Left lobe of liver (tissue), 2 donors: Measurements from ENCODE around the gene KRTAP3-2. TPM values are rescaled to one million over a fixed set of nuclear protein-coding genes. Genes with fewer than 3 reads are reported as not detected.
"Not testable (repeated sequence)": the region's sequence is repeated elsewhere in the genome, so short reads cannot be mapped to it uniquely, and the experiment has no call there.

Experiments used
- ATAC-seq: fragments of 200-7000 bp; cut with Tn5 transposase; one replicate; pipeline ENCODE4 v1.9.1; 2020; ENCODE audit warnings: mild to moderate bottlenecking, moderate library complexity
- DNase-seq: peaks from one replicate; pipeline ENCODE4 v3.0.0-alpha.2; 2020; ENCODE audit warnings: low spot score
- total RNA-seq: library from RNA; stranded (reverse); gene quantifications from one replicate; pipeline ENCODE4 v1.2.1, GENCODE V29; 2021
- donor health status: DM: no; HTN: no; CAD: no; lungs with moderate emphysema.
- donor health status: DM: no; HTN: yes; CAD: no.

The KRTAP3-2 gene
- not detected for total RNA-seq

DNA sequence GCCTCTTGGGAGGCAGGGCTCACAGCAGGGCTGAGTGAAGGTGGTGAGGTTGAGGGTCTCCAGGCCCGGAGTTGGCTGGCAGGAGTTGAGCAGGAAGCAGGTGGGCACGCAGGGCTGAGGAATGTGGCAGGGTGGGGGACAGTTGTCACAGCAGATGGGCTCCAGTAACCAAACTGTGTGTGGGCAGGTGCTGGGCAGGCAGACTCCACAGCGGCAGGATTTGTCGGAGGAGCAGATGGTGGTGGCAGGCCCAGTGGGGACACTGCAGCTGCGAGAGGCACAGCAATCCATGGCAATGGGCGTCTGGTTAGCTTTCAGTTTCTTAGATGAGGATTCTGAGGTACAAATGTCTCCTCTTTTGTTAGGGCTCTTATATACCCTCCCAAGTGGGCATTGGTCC is at the start of gene KRTAP3-2:
KRTAP3-2 (minus strand) TSS at position 344 of the 400 bp plus-strand sequence; CDS start at position 291, 53 bp downstream.
- not testable (repeated sequence) for ATAC-seq, DNase-seq

DNA sequence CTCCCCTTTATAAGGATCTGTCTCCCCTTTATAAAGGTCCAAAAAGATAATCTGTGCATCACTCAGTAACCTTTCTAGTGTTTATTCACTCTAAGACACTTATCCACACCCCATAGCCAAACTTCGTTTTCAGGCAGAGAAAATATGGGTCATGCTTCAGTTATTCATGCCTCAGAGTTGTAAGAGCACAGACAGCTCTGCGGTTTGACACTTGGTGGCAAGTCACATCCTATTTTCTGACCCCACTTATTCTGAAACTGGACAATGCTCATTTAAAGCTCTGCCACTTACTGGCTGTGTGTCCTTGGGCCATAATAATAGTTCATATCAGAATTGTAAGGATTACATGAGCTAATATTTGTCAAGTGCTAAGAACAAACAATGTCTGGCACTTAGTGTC is 49.4 kb upstream of the KRTAP3-2 start:
- ATAC-seq = no peak

DNA sequence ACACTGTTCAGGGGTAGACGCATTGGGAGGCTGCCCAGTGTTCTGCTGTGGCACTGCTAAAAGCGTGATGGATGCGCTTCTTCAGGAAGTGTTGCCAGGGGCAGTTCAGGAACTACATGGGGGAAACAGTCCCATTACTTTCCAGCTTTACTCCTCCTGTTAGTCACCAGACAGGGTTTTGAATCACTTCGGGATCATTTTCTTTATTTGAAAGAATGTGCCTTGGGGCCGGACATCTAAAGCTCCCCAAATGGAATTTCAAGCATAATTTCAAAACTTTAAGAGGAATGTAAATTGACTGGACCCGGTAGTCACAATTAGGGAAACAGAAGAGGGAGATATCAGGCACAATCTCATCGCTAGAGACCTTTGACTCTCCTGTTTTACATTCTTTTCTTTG is 48.7 kb upstream of the KRTAP3-2 start:
- no peak for ATAC-seq
- DNase-seq = no peak

More for the DNA sequence above, 49.4 kb upstream of the KRTAP3-2 start:
- no peak for DNase-seq

DNA sequence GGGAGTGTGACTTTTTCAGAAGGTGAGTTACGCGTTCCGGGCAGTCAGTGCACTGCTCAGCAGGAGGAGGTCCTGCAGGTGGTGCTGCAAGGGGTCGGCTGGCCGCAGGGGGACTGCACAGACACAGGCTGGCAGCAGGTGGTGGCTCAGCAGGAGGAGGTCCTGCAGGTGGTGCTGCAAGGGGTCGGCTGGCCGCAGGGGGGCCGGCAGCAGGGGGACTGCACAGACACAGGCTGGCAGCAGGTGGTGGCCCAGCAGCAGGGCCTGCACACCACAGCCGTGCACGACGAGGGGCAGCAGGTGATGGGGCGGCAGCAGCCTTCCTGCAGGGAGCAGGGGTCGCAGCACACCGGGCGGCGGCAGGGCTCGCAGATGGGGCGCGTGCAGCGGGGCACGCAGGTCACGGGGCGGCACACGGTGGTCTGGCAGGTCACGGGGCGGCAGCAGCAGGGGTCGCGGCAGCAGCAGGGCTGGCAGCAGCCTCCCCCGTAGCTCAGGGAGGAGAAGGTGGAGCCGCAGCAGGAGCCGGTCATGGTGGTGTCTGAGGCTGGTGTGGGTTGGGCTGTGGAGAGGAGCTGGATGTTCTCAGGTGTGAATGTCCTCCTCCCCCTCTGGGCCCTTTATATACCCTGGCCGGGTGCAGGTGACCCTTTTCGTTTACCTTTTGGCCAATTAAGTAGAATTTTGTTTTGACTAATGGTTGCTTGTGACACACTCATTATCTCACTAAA is 47.2 kb upstream of the KRTAP3-2 start, which contains the start of gene KRTAP2-1:
KRTAP2-1 (minus strand) TSS at position 582 of the 731 bp plus-strand sequence; CDS start at position 533, 49 bp downstream.
- DNase-seq, ATAC-seq: not testable (repeated sequence)

DNA sequence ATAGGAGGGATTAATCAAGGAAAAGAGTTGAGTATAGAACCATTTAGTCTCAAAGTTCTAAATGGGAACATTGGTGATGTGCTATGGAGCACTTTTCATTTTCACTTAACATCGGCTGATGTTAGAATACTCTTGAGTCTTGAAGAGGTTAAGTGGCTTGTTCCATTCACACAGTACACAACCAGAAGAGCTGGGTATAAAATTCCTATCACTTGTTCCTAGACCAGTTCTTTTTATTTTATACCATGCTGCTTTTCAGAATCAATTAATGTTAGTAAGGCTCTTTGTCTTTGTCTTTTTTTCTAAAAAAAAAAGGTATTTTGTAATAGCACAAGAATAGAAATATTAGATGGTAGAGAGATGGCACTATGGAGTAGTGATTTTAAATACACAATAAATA is 43.2 kb upstream of the KRTAP3-2 start:
- ATAC-seq = no peak
- DNase-seq = no peak

DNA sequence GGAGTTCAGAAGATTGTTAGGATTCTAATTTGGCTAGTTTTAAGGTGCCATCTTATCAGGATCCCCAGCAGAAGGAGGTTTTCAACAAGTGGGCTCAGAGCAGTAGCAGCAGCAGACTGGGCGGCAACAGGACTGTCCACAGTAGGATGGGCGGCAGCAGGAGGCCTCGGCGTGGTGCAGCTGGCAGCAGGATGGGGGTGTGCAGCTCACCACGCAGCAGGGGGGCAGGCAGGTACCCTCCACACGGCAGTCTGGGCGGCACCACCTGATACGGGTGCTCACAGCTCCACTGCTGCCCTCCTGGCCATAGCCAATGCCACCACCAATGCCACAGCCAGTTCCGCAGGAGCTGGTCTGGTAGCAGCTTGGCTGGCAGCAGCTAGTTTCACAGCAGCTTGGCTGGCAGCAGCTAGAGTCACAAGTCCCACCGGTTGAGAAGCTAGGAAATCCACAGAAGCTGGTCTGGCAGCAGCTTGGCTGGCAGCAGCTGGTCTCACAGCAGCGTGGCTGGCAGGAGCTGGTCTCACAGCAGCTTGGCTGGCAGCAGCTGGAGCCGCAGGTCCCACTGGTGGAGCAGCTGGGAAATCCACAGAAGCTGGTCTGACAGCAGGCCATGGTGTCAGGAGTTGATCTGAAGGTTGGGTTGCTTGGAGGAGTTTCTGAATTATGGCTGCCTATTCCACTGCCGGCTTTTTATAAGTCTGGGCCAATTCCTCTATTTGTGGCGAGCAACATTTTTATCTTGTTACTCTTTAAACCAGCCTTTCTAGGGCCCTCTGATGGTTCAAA is 41.3 kb upstream of the KRTAP3-2 start, which contains the start of gene KRTAP1-1:
KRTAP1-1 (minus strand) TSS at position 668 of the 789 bp plus-strand sequence; CDS start at position 615, 53 bp downstream.
- not testable (repeated sequence) for ATAC-seq, DNase-seq

DNA sequence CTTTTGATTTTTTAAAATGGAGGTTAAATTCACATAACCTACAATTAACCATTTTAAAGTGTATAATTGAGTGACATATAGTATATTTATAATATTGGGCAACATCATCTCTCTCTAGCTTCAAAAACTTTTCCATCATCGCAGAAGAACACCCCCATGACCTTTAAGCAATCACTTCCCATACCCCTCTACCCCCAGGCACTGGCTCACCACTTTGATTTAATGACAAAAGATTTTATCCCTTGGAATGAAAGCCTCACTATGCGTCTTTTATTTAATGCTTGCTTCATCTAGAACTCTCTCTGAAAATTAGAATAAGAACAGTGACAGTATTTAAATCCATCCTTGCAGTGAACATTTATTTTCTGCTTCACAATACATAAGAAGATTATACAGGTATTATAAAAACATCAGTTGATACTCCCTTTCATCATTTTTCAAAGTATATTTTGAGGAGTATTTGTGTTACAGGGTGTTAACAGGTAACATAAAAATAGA is 38.2 kb upstream of the KRTAP3-2 start:
- DNase-seq (no peak), ATAC-seq (no peak)

DNA sequence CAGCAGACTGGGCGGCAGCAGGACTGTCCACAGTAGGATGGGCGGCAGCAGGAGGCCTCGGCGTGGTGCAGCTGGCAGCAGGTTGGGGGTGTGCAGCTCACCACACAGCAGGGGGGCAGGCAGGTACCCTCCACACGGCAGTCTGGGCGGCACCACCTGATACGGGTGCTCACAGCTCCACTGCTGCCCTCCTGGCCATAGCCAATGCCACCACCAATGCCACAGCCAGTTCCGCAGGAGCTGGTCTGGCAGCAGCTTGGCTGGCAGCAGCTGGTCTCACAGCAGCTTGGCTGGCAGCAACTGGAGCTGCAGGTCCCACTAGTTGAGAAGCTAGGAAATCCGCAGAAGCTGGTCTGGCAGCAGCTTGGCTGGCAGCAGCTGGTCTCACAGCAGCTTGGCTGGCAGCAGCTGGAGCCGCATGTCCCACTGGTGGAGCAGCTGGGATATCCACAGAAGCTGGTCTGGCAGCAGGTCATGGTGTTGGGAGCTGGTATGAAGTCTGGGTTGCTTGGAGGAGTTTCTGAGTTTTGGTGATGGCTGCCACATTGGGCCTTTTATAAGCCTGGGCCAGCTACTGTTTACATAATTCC is 34.7 kb upstream of the KRTAP3-2 start, which contains the start of gene KRTAP1-3:
KRTAP1-3 (minus strand) TSS at position 529 of the 590 bp plus-strand sequence; CDS start at position 476, 53 bp downstream.
- DNase-seq, ATAC-seq: not testable (repeated sequence)

DNA sequence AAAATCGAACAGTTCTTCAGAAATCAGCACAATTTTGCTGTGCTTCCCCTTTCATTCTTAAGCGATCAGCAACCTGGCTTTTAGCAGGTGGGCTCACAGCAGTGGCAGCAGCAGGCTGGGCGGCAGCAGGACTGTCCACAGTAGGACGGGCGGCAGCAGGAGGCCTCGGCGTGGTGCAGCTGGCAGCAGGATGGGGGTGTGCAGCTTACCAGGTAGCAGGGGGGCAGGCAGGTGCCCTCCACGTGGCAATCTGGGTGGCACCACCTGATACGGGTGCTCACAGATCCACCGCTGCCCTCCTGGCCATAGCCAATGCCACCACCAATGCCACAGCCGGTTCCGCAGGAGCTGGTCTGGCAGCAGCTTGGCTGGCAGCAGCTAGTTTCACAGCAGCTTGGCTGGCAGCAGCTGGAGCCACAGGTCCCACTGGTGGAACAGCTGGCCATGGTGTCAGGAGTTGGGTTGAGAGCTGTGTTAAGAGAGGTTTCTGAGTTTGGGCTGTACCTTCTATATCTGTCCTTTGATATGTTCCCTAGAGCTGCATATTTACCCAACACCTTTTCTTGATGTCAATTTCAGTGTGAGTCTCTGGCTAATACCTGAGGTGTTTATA is 30.0 kb upstream of the KRTAP3-2 start, which contains the start of gene KRTAP1-4:
KRTAP1-4 (minus strand) TSS at position 563 of the 613 bp plus-strand sequence; CDS start at position 446, 117 bp downstream.
- ATAC-seq (no peak), DNase-seq (no peak)

DNA sequence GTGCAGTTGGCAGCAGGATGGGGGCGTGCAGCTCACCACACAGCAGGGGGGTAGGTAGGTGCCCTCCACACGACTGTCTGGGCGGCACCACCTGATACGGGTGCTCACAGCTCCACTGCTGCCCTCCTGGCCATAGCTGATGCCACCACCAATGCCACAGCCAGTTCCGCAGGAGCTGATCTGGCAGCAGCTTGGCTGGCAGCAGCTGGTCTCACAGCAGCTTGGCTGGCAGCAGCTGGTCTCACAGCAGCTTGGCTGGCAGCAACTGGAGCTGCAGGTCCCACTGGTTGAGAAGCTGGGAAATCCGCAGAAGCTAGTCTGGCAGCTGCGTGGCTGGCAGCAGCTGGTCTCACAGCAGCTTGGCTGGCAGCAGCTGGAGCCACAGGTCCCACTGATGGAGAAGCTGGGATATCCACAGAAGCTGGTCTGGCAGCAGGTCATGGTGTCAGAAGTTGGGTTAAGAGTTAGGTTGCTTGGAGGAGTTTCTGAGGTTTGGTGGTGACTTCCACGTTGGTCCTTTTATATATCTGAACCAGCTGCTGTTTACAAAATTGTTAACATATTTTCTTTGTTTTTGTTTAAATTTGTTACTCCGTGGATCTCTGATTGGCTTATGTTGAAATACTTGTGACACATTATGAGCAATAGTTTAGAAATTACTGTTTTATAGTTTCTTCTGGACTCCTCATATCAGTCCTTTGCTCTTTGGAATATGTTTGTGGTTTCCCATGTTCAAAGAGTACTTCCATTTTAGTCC is 27.2 kb upstream of the KRTAP3-2 start, which contains the start of gene KRTAP1-5:
KRTAP1-5 (minus strand) TSS at position 494 of the 757 bp plus-strand sequence; CDS start at position 441, 53 bp downstream.
- ATAC-seq (no peak), DNase-seq (no peak)

DNA sequence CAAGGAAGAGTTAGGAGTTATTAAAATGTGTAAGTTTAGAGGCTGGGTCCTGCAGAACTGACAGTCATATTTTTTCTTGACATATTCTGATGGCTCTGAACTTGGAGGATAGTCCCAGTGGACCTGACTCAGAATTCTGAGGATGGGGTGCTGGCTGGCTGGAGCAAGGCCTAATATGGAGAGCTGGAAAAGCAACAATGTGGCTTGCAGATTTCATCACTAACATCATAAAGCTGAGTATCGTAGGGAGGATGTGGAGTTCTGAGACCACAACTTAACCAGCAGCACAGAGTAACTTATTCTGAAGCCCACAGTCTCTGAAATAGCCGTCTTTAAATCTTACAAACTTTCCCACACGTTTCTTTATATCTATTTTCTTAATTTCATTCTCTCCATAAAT is 25.0 kb upstream of the KRTAP3-2 start:
- no peak for ATAC-seq

DNA sequence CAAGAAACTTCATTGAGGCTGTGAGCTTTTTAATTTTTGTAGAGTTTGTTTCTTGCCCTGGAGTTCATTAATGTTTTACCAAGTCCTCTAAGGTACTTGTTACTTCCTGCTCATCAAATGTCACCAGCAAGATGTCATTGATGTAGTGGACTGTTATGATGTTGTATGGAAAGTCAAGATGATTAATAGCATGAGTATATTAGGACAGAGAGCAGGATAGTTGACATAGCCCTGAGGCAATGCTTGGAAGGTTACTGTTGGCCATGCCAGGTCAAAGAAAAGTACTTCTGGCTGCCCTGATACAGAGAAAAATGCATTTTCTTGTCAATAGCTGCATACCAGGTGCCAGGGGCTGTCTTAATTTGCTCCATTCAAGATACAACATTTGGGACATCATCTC is 20.6 kb upstream of the KRTAP3-2 start:
- DNase-seq = no peak
- no peak for ATAC-seq

More for the DNA sequence above, 25.0 kb upstream of the KRTAP3-2 start:
- DNase-seq = no peak

DNA sequence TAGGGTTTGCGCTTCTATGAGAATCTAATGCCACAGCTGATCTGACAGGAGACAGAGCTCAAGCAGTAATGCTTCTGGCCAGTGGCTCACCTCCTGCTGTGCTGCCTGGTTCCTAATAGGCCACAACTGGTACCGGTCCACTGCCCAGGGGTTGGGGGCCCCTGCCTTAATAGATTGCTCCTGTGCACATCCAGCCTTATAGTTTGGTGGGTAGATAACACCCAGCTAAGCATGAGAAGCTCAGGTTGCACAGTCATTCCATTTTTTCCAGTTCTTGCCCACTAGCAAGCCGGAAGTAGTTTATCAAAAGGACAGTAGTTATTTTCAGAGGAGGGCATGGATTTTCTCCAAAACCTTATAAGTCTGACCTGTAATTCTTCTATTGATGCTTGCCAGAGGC is 19.7 kb upstream of the KRTAP3-2 start:
- no peak for ATAC-seq

DNA sequence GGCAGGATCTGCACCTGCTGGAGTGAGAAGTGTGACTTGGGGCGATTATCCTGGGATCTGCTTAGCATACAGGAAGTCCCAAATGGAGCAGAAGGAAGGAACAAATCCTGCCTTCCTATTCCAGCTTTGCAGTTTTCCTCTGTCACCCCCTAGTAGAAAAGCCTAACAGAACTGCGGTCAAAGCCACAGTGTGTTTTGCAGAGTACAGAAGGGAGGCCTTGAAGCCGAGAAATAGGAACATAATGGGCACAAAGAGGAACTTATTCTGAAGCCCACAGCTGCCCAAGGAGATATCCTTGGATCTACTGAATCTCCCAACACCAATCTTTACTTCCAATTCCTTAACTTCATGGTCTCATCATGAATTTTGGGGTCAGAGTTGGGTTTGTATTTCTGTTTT is 18.8 kb upstream of the KRTAP3-2 start:
- ATAC-seq = no peak

More for the DNA sequence above, 19.7 kb upstream of the KRTAP3-2 start:
- DNase-seq = no peak

DNA sequence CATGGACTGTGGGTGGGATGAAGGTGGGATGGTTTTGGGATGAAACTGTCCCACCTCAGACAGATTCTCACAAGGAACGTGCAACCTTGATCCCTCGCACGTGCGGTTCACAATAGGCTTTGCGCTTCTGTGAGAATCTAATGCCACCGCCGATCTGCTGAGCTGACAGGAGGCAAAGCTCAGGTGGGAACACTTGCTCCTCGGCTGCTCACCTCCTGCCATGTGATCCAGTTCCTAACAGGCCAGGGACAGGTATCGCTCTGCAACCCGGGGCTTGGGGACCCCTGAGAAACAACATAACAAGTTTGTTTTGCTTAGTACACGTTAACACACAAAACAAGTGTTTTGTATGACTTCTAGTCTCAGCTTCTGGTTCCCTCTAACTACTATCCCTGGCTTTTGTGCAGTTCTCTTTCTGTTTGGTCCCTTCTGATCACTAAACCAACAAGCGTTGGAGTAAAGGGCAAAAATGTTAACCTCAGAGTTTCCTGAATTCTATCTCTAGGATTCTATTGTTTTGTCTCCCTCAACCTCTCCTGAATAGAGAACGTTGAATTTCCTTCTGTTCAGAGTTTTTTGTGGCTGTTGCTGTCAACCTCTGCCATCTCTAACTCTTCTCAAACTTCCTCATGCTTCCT is 17.0 kb upstream of the KRTAP3-2 start:
- ATAC-seq (no peak), DNase-seq (no peak)

More for the DNA sequence above, 18.8 kb upstream of the KRTAP3-2 start:
- no peak for DNase-seq

DNA sequence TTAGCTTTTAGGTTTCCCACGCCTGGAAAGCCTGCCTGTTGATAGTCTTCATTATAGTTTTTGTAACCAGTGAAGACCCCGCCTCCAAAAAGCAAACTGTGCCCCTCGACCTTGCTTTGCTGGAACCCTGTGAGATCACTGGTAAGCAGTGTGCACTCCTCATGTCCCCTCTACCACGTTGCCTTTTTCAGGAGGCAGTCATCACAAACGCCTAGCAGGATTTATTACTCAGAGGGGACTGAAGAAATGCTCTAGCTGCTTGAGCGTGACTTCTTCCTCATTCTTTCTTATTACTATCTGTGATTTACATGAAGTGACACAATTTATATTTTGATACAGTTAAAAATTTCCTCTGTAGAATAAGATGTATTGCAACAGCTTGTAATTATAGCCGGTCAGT is 15.7 kb upstream of the KRTAP3-2 start:
- no peak for ATAC-seq
- DNase-seq = no peak

DNA sequence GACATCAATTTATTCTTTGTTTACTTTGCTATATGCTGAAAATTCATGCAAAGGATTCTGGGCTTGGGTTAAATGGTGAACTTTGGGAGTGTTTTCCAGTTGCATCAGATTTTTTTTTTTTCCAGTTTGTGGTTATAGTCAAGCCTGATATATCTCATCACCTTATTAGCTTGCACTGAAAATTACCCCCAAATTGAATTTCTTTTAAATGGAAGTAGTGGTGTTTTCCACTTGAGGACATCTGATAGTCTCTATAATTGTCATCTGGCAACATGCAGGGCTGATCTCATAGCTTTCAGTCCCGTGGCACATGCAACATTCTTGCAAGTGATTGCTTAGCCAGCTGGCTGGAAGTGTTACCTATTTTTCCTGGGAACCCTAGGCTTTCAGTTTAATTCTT is 13.9 kb upstream of the KRTAP3-2 start:
- no peak for ATAC-seq
- DNase-seq = no peak

DNA sequence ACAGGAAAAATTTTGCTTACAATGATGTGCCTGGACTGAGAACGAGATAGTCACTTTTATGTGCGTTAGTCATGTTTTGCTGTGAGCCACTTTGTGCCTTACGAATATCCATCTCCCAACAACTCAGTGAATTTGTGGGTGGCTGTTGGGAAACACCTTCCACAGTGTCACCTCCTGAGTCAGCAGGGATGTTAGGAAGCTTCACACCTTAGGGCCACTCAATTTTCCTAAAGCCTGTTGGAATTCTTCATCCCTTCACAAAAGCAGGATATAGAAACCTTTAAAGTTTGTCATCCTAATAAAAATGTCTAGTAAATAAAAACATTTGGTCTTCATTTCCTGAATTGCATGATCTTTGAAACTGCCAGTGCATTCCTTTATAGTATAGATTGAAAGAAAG is 13.5 kb upstream of the KRTAP3-2 start:
- DNase-seq = no peak
- ATAC-seq = no peak
